Effector memory CD4-positive, alpha-beta T cell (primary cell): ENCODE measurements around the gene HDAC7.

ENCODE experiments used
- DNase-seq, 3 donors: peaks; one replicate each; pipeline ENCODE4 v3.0.0-alpha.2; 2020
- H3K27ac ChIP-seq: 2 replicates; pipeline ENCODE4 v1.7.0; 2013; ENCODE audit warnings: mild to moderate bottlenecking, low read length, moderate library complexity; ENCODE audit not compliant: insufficient read depth, poor library complexity, severe bottlenecking
- H3K27me3 ChIP-seq: replicated peaks from 2 replicates; pipeline ENCODE4 v1.7.0; 2013; ENCODE audit warnings: mild to moderate bottlenecking, low read length; ENCODE audit not compliant: insufficient read depth, control insufficient read depth, poor library complexity, severe bottlenecking
- H3K36me3 ChIP-seq: 2 replicates; pipeline ENCODE4 v1.7.0; 2013; ENCODE audit warnings: mild to moderate bottlenecking, low read length, moderate library complexity; ENCODE audit not compliant: control insufficient read depth, insufficient read depth
- H3K4me1 ChIP-seq: 2 replicates; pipeline ENCODE4 v1.7.0; 2013; ENCODE audit warnings: low read length, mild to moderate bottlenecking; ENCODE audit not compliant: control insufficient read depth, insufficient read depth, poor library complexity, severe bottlenecking
- H3K4me3 ChIP-seq: 2 replicates; pipeline ENCODE4 v1.7.0; 2013; ENCODE audit warnings: low read length, low read depth, mild to moderate bottlenecking; ENCODE audit not compliant: insufficient read depth, poor library complexity, severe bottlenecking
- H3K9me3 ChIP-seq: 2 replicates; pipeline ENCODE4 v1.7.0; 2013; ENCODE audit warnings: mild to moderate bottlenecking, low read length, moderate library complexity; ENCODE audit not compliant: control insufficient read depth

Gene HDAC7

DNA sequence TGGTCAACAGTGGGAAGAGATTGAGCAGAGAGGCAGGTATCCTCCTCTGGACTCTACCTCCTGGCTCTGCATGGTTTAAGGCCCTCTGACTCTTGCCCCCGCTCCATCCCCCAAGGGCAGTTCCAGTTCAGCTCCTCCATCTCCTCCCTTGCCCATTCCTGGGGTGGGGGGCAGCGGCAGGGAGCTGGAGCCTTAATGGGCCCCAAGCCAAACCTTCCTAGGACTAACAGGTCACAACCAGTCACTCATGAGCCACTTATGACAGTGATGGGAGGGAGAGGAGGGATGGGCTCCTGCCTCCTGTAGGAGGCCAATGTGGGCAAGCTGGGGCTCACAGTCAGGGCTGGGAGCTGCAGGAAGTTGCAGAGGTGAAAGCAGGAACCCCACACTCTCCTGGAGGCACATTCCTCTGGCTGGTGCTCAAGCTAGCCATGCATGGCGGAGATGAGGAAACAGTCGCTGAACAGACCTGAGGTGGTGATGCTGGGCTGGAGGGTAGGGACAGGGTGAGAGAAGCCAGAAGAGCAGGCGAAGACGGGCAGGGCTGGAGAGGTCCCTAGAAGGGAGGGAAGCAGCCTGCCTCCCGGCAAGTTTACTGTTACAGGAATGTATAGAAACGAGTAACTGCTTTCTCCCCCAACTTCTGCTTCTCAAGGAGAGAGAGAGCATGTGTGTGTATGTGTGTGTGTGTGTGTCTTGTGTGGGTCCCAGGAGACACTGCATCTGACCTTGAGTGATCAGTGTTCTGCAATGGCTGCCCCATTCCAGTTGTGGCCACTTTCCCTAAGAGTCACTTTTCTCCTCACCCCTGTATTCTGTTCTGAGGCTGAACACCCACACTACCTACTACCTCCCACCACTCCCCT lies 56.0 kb downstream of the HDAC7 start:
- no peaks in the 10 kb centered on the region for H3K9me3 ChIP-seq
- H3K4me1 ChIP-seq: peaks cover 14% of the 10 kb centered on the region
- no peak overlapping the region for H3K27ac ChIP-seq
- H3K36me3 ChIP-seq: no peaks in the 10 kb centered on the region
- H3K27me3 ChIP-seq: no peaks in the 10 kb centered on the region
- no peak for DNase-seq
- H3K4me3 ChIP-seq: no peak overlapping the region

DNA sequence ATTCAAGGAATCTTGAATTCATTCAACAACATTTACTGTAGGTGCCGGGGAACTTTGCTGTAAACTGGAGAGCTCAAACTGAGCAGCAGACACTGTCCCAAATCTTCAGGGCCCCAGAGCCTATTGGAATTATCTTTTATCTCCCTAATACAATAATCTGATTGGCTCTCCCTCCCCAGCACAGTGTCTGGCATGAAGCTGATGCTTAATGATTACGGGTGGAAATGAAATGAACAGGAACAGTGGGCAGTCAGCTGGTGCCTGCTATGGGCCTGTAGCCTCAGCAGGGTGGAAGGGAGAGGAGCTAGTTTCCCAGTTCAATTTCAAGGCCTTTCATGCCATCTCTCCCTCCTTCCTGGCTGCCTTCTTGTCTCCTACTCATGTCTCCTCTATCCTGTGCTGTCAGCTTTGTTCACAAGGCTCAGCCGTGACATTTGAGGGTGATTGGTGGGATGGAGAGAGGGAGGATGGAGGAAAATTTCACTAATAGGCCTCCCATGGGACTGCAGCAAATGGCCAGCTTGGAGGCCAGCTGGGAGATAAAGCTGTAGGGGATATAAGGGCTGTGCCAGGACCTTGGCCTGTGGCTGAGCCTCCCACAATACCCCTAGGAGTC lies 56.7 kb downstream of the HDAC7 start:
- H3K9me3 ChIP-seq: no peaks in the 10 kb centered on the region
- no peak for DNase-seq
- no peak overlapping the region for H3K27ac ChIP-seq
- no peak overlapping the region for H3K4me3 ChIP-seq
- H3K36me3 ChIP-seq: no peaks in the 10 kb centered on the region
- peaks cover 19% of the 10 kb centered on the region for H3K4me1 ChIP-seq
- H3K27me3 ChIP-seq: no peaks in the 10 kb centered on the region

DNA sequence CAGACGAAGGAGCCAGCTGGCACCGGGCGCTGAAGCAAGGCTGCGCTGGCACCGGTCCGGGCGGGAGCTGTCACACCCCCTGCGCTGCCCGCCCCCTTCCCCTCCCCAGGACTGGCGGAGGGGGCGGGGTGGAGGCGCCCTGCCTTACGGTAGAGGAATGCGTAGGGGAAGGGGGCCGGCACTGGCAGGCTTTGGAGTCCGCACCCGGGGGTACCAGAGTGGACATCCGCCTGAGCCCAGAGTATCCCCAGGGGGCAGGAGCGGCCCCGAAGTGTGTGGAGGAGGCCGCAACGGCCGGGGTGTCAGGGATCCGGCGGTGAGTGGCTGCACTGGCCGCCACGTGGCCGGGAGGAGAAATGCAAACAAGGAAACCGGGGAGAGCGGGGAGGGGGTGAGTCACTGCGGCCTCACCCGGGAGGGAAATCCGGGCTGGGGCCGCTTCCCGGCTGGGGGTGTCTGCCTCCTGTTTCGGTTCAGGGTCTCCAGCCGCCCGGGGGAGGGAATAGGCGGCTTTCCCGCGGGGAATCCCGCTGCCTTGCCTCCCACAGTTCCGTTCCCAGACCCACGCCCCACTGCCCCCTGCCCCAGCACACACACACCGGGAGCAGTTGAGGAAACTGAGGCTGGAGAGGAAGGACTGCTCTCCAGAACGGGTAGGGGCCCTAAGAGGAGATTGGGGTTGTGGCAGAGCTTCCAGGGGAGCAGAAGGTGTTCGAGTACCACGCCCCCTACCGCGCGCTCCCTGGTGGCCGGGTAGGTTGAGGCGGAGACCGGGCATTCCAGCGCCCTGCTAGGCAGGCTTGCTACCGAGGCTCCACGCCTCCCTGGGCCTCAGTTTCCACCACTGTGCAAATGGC lies 60.6 kb downstream of the HDAC7 start, which contains the start of gene RAPGEF3:
Gene RAPGEF3, minus strand, starts transcription at position 47 of the 857 bp plus-strand sequence. CDS start 324 bp downstream, outside the sequence.
- Histone ChIP-seq H3K4me3 (peak within 1 kb of the TSS; percentile 73), H3K36me3 (no peaks in the 10 kb centered on the region), H3K9me3 (no peaks in the 10 kb centered on the region), H3K4me1 (peaks cover 30% of the 10 kb centered on the region), H3K27ac (no peak within 1 kb of the TSS), H3K27me3 (no peaks in the 10 kb centered on the region)
- DNase-seq: peak; percentile 65 to 74 (median 66)

DNA sequence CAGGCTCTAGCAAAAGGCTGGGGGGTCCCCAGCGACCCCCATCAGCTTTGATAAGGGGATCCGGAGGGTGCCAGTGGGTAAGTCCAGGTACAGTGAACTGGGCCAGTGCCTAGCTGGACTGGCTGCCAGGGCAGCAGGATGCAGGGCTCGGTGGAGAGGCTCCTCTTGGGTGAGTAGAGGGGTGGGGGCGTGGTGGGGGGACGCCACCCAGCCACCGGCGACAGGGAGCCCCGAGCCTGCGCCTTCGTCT lies 61.2 kb downstream of the HDAC7 start:
- Histone ChIP-seq H3K27ac (no peak overlapping the region), H3K36me3 (no peaks in the 10 kb centered on the region), H3K9me3 (no peaks in the 10 kb centered on the region), H3K27me3 (no peaks in the 10 kb centered on the region), H3K4me3 (peak overlapping the region; percentile 73), H3K4me1 (peaks cover 30% of the 10 kb centered on the region)
- no peak for DNase-seq

DNA sequence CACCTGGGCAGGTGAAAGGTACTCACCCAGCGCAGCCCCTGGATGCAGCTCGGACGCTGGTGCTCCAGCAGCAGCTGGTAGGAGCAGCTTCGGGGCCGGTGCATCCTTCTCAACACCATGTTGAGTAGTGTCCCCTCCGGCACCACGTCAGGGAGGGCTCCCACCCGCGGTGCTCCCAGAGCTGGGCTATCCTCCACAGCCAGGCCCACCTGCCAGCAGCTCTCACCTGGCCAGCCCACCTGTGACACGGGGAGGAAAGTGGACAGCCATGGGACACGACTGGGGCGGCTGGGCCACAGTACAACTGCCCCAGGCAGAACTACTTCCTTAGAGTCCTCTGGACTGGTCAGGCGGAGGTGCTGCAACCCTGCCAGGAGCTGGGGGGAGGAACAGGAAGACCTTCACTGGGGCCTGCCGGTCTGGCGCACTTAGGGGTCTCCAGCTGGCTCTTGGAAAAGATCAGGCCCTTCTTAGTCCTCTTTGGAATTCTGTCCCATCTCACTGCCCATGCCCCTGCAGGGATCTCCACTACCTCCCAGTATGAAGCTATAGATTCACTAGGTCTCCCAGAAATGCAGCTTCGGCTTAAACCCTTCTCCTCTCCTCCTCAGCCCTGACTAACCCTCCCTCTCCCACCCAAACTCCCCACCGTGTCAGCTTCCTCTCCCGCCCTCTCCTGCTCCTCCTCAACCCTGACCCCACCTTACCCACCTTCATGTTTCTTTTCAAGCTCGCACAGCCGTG lies 61.7 kb downstream of the HDAC7 start:
- no peaks in the 10 kb centered on the region for H3K36me3 ChIP-seq
- no peaks in the 10 kb centered on the region for H3K27me3 ChIP-seq
- H3K4me1 ChIP-seq: peaks cover 30% of the 10 kb centered on the region
- H3K9me3 ChIP-seq: no peaks in the 10 kb centered on the region
- H3K27ac ChIP-seq: no peak overlapping the region
- no peak for DNase-seq
- H3K4me3 ChIP-seq: peak overlapping the region; percentile 73

DNA sequence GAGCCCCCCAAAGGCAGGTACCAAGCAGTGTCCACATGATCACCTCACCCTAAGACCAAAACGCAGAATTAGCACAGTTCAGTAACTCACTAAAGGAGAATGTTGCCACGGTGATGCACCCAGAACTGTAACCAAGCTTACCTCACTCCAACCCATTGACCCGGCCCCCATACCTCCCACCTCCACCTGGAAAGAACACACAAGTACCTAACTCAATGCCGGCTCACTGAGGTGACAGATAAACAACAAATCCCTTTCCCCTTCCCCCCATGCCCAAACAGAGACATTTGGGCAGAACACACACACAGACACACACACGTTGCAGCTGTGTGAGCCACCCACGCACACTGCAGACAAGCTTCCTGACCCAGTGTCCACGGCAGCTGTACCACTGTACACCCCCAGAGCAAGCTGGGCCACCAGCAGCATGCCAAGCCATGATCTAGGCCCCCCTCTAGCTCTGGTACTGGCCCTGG lies 62.3 kb downstream of the HDAC7 start:
- Histone ChIP-seq H3K9me3 (no peaks in the 10 kb centered on the region), H3K4me1 (peaks cover 30% of the 10 kb centered on the region), H3K27me3 (no peaks in the 10 kb centered on the region), H3K4me3 (no peak overlapping the region), H3K27ac (no peak overlapping the region), H3K36me3 (no peaks in the 10 kb centered on the region)
- no peak for DNase-seq

DNA sequence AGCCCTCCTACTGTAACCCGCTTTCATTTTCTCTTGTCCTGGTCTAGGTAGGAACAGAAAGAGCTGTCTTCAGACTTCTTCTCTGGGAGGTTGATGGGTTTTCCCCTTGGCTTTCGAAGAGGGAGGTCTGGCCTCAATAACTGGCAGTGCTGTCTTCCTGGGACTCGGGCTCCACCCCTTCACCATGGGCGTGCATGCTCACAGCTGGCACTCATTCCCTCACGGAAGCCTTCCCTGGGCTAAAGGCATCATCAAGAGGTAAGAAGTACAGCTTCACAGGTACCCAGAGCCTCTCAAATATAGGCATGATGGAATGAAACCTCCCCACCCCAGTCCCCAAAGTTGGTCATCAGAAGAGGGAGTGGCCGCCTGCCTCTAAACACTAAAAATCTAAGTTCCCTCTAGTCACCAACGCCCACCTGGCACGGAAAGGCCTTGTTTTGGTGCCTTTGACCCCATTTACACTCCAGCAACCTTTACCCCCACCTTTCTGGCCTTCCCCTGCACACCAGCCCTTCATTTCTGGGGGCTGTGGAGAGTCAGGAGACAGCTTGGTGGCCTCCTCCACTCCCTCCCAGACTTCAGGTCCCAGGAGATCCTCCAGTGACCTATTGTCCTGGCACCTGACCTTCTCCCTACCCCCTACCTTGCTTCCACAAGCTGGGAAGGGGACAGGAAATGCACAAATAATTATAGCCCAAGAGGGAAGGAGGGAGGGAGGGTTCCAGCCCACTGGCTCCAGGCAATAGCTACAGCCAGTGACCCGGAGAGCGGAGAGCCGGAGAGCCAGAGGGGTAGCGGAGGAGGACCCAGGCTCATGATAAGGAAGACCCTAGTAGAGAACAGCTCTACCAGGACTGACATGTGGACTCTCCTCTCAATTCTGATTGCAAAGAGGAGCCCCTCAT lies 63.8 kb downstream of the HDAC7 start:
- no peak overlapping the region for H3K4me3 ChIP-seq

DNA sequence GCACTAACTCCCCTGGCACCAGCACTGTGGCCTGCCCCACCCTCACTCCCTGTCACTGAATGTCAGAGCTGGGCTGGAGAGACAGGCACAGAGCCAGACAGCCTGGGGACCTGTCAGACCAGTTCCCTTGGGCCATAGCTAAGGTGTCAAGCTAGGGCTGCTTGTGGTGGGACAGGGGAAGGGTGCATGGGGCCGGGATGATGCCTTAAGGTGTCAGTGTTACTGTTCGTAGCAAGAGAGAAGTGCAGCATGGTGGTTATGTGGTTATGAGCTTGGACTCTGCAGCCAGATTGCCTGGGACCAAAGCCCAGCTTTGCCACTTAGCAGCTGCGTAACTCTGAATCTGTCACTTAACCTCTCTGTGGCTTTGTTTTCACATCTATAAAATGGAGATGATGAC lies 64.8 kb downstream of the HDAC7 start:
- Histone ChIP-seq H3K4me1 (peaks cover 29% of the 10 kb centered on the region), H3K9me3 (no peaks in the 10 kb centered on the region), H3K27ac (no peak overlapping the region), H3K4me3 (no peak overlapping the region), H3K27me3 (no peaks in the 10 kb centered on the region), H3K36me3 (no peaks in the 10 kb centered on the region)
- no peak for DNase-seq

More for the DNA sequence above, 63.8 kb downstream of the HDAC7 start:
- Histone ChIP-seq H3K27ac (no peak overlapping the region), H3K36me3 (no peaks in the 10 kb centered on the region), H3K4me1 (peaks cover 30% of the 10 kb centered on the region), H3K27me3 (no peaks in the 10 kb centered on the region), H3K9me3 (no peaks in the 10 kb centered on the region)
- DNase-seq: peak in 1 of 3 donors; percentile 12

DNA sequence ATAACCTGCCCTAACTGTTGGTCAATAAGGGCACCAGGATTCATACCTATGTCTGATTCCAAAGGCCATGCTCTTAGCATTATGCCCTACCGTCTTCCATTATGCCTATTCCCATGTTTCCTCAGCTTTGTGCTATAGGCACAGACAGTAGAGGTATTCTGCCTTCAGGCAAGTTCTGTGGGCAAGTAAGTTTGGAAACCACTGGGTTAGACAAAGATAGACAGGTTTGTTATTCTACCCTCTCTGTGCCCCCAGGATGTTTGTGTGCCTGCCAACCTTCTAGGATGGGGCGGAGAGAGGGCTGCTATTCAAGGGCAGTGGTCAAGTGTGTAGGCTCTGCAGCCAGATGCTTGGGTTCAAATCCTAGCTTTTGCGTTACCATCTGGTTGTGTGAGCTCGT lies 65.6 kb downstream of the HDAC7 start:
- peaks cover 22% of the 10 kb centered on the region for H3K4me1 ChIP-seq
- no peak overlapping the region for H3K4me3 ChIP-seq
- H3K36me3 ChIP-seq: no peaks in the 10 kb centered on the region
- no peaks in the 10 kb centered on the region for H3K9me3 ChIP-seq
- DNase-seq: no peak
- no peaks in the 10 kb centered on the region for H3K27me3 ChIP-seq
- no peak overlapping the region for H3K27ac ChIP-seq
